ENCODE measurements around the gene TCAP.

Gene TCAP

DNA sequence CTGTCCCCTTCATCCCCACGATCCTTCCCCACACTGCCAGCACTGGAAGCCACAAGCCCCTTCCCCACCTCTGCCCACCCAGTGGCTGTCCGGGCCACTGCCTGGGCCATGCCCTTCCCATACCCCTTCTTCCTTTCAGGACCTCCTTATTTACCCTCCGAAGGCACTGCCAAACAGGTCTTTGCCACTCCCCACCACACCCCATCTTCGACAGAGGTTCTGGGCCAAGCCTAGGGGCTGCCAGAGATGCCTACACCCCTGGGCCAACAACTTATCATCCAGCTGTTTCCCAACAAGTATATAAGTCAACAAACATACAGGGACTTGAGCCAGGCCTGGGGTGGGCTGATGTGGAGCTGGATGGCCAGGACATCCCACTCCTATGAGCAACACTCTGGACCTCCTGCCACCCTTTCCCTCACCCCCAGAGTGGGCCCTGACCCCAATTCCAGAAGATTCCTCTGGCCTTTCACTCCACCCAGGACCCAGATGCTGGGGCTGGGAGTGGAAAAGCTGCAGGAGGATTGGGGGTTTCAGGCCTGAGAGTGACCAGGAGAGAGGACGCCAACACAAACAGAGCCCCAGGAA, 39.9 kb upstream of the TCAP start:
- TF ChIP-seq, protein P1, sequence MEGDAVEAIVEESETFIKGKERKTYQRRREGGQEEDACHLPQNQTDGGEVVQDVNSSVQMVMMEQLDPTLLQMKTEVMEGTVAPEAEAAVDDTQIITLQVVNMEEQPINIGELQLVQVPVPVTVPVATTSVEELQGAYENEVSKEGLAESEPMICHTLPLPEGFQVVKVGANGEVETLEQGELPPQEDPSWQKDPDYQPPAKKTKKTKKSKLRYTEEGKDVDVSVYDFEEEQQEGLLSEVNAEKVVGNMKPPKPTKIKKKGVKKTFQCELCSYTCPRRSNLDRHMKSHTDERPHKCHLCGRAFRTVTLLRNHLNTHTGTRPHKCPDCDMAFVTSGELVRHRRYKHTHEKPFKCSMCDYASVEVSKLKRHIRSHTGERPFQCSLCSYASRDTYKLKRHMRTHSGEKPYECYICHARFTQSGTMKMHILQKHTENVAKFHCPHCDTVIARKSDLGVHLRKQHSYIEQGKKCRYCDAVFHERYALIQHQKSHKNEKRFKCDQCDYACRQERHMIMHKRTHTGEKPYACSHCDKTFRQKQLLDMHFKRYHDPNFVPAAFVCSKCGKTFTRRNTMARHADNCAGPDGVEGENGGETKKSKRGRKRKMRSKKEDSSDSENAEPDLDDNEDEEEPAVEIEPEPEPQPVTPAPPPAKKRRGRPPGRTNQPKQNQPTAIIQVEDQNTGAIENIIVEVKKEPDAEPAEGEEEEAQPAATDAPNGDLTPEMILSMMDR (IDR thresholded peaks at IDR 0.05; ENCODE audit: control insufficient read depth, insufficient read depth, low read depth, low read length, missing control alignments), result no peak
- DNase-seq (ENCODE audit: low read depth), result no peak
- no peak overlapping the region for H3K4me3 ChIP-seq (ENCODE audit: control insufficient read depth, low read depth, low read length)

DNA sequence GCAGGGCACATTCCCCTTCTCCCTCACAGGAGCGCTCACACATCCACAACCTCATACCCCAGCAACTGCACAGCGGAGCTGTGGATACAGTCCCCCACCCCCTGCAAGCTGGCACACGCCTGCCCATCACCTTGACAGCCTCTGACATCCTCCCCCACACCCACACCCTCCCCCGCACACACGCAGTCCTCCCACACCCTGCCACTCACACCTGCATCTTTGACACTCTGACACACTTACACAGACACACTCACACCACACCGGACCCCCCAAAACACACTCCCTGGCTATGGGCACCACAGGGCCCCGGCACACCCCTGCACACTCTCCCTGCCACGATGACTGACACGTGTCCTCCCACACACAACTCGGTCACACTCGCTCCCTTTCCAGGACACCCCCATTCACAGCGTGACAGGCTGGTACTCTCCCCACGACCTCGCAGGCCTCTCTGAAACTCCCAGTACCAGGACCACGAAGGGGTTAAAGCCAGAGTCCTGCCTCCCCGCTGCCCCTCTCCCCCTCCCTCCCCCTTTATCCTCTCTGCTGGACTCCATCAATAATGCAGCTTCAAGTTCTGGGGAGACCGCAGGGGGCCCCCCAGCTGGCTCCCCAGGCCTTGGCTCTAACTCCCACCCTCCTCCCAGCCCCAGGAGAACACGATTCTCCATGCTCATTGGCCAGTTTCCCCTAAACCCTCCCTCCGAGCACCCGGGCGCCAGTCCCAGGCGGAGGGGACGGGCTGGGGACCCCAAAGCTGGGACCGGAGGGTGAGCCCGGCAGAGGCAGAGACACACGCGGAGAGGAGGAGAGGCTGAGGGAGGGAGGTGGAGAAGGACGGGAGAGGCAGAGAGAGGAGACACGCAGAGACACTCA, 38.7 kb upstream of the TCAP start, which contains the start of gene PPP1R1B:
Gene PPP1R1B, plus strand, starts transcription at position 782 of the 876 bp plus-strand sequence. CDS start 441 bp downstream, outside the sequence.
- peak within 1 kb of the TSS; percentile 32 for H3K4me3 ChIP-seq (ENCODE audit: control insufficient read depth, low read depth, low read length)
- no peak for DNase-seq (ENCODE audit: low read depth)
- TF ChIP-seq, protein P1 (IDR thresholded peaks at IDR 0.05; ENCODE audit: control insufficient read depth, insufficient read depth, low read depth, low read length, missing control alignments), result no peak

DNA sequence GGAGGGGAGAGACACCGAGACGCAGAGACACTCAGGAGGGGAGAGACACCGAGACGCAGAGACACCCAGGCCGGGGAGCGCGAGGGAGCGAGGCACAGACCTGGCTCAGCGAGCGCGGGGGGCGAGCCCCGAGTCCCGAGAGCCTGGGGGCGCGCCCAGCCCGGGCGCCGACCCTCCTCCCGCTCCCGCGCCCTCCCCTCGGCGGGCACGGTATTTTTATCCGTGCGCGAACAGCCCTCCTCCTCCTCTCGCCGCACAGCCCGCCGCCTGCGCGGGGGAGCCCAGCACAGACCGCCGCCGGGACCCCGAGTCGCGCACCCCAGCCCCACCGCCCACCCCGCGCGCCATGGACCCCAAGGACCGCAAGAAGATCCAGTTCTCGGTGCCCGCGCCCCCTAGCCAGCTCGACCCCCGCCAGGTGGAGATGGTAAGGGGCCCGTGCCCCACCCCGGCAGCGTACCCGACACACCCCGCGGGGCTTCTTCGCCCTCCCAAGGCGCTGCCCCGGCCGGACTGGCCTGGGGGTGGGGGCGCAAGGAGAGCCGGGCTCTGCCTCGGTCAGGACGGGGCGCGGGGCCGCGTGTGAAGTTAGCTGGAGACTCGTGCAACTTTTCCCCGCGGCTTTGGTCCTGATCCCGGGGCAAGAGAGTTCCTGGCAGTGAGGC, 38.0 kb upstream of the TCAP start:
- DNase-seq (ENCODE audit: low read depth), result no peak
- H3K4me3 ChIP-seq (ENCODE audit: control insufficient read depth, low read depth, low read length), result no peak overlapping the region; the same call in 1 of the 2 replicates
- TF ChIP-seq, protein P1 (IDR thresholded peaks at IDR 0.05; ENCODE audit: control insufficient read depth, insufficient read depth, low read depth, low read length, missing control alignments), result no peak

DNA sequence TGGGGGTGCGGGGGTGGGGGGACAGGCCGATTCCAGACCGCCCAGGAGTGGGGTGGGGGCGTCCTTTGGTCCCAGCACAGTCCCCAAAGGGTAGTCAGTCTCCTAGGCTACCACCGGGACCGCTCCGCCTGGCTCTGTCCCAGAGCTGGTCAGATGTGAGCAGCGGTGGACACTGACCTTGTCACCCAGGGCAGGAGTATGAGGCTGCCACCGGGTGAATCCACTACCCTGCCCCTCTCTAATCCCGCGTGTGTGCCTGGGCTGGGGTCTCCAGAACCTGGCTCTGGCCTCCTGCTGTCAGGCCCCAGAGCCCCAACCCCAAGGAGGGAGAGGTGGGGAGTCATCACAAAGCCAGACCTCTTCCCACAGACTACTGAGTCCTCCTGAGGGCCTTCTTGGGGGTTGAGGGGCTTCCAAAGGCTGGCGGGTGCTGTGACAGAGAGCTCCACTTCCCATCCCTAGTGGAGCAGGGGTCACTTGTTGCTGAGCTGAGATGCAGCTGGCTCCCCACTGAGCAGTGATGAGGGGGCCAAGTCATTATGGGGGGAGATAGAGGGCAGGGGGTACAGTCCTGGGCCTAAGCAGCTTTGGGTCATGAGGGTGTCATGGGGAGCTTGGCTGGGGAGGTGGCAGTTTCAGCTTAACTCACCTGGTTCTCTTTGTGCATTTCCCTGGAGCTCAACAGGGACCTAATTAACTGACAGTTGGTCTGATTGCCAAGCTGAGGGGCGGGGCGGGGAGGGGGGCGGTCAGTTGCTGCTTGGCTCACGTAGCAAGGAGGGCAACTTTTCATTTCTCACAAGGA, 37.2 kb upstream of the TCAP start:
- no peak for DNase-seq (ENCODE audit: low read depth)
- TF ChIP-seq, protein P1 (IDR thresholded peaks at IDR 0.05; ENCODE audit: control insufficient read depth, insufficient read depth, low read depth, low read length, missing control alignments), result no peak
- no peak overlapping the region for H3K4me3 ChIP-seq (ENCODE audit: control insufficient read depth, low read depth, low read length)

DNA sequence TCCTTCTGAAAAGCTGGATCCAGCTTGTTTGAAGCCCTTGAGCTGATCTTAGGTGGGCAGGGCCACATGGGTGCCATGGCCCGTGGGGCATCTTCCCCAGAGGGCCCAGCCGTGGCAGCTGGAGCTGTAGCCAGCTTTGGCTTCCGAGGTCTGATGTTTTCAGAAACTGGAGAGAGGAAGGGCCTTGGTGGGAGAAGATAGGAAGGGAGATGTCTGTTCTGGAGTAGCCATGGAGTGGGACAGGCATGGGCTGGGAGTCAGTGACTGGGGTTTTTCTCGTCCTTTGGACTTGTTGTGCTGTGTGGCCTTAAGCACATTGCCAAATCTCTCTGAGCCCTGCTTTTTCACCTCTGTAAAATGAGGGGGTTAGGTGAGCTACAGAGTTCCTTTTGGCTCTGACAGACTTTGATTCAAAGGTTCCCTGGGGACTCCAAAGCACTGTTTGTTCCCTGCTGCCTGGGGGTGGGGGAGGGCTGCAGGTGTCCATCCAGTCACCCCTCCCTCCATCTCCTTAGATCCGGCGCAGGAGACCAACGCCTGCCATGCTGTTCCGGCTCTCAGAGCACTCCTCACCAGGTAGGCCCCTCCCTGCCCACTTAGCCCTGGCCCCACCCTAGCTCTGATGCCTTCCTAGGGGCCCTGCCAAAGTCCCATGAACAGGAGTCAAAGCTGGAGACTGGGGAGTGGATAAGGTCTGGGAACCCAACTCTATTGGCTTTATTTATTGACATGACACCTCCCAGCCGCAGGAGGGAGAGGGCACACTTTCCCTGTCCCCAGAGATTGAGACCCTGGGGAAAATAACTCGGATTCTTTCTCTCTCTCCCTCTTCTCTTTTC, 36.3 kb upstream of the TCAP start:
- no peak overlapping the region for H3K4me3 ChIP-seq (ENCODE audit: control insufficient read depth, low read depth, low read length)
- no peak for DNase-seq (ENCODE audit: low read depth)
- TF ChIP-seq, protein P1 (IDR thresholded peaks at IDR 0.05; ENCODE audit: control insufficient read depth, insufficient read depth, low read depth, low read length, missing control alignments), result no peak
